ENCODE results near the gene RNF180. TPM values are rescaled to one million over a fixed set of nuclear protein-coding genes. Genes with fewer than 3 reads are reported as not detected.
A peak's percentile ranks its signal among the peaks of the same experiment; 100 is the strongest.

RNF180 gene
- total RNA-seq, 2 donors from 2014 or later: 46.6 to 51.1 TPM

DNA sequence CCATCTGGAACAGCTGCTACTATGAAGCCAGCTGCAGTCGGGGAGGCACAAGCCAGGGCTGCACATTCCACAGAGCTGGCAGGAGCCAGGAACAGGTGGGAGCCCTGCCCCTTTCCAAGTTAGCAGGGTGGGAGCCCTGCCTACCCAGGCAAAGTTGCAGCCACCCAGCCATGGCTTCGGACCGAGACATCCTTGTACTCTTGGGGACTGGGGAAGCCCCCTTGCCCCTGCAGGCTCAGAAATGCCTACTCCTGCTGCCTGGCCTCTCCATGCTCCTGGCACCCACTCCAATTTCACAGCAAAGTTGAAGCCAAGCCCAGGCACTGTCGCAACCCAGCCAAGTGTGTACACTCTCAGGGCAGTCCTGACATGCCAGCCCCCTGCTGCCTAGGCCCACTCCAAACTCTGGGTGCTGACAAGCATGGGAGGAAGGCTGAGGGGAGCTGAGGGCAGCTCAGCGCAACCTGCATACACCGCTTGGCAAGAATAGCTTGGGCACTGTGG is 165.1 kb downstream of the RNF180 start:
- Histone ChIP-seq H3K27ac (peak overlapping the region in 1 of 2 donors; percentile 46), H3K4me3 (no peak overlapping the region), H3K9me3 (peaks cover 4% of the 10 kb centered on the region), H3K4me1 (ENCODE audit: control insufficient read depth in 1 of 2, low read depth in 2 of 2) (peaks cover 0 to 22% of the 10 kb centered on the region in 2 donors), H3K36me3 (no peaks in the 10 kb centered on the region), H3K27me3 (replicated peaks; ENCODE audit: insufficient read depth) (no peaks in the 10 kb centered on the region)
- ATAC-seq (ENCODE audit: insufficient number of reproducible peaks, low FRiP score, low read depth) (no peak), DNase-seq (ENCODE audit: low spot score) (no peak)
- TF ChIP-seq CTCF (IDR thresholded peaks at IDR 0.05): no peak

DNA sequence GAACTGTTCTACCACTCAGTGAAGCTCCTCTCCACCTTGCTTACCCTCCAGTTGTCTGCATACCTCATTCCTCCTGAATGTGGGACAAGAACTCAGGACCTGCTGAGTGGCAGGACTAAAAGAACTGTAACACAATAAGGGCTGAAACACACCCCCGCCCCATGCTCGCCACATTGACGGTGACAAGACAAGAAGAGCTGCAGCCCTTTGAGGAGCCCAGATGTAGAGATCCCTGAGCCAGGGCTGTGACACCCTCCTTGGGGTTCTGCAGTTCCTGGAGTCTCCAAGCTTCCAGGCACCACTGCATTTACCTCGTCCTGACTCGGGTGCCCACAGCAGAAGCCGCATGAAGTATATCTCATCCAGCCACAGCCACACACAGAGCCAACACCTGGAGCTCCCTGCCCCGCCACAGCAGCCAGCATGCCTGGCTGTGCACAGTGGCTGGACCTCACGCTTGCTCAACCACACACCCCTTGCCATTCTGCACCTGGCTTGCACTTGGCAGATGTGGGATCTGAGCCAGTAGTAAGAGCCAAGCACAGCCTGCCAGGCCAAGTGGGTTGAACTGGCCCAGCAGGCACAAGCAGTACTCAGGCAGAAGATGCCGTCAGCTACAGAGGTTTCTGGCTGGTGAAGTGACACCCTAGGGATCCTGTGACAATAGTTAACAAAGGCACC is 166.1 kb downstream of the RNF180 start:
- Histone ChIP-seq H3K27me3 (replicated peaks; ENCODE audit: insufficient read depth) (no peaks in the 10 kb centered on the region), H3K4me1 (ENCODE audit: control insufficient read depth in 1 of 2, low read depth in 2 of 2) (peaks cover 0 to 22% of the 10 kb centered on the region in 2 donors), H3K9me3 (no peaks in the 10 kb centered on the region), H3K4me3 (no peak overlapping the region), H3K27ac (peak overlapping the region in 1 of 2 donors; percentile 46), H3K36me3 (no peaks in the 10 kb centered on the region)
- ATAC-seq (ENCODE audit: insufficient number of reproducible peaks, low FRiP score, low read depth) (no peak), DNase-seq (ENCODE audit: low spot score) (peak; percentile 9)
- no peak for TF ChIP-seq CTCF (IDR thresholded peaks at IDR 0.05)

DNA sequence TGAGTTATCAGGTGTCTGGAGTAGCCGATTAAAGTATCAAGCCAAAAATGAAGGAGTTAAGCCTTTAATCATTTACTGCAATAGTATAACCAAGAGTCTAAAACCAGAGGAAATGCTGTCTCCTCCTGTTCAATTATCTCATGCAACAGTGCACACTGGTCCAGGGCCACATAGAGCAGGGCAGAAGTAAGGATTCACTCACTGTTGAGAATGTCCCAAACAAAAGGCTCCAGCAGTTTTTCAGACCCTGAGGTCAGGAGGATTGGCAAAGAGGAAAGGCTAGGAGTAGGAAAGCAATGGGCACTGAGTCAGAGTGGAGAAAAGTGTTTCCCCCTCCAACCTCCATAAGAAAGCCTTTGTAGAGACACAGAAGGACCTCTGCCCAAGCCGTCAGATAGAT is 168.2 kb downstream of the RNF180 start:
- ATAC-seq (ENCODE audit: insufficient number of reproducible peaks, low FRiP score, low read depth): no peak
- Histone ChIP-seq H3K27ac (no peak overlapping the region), H3K9me3 (no peaks in the 10 kb centered on the region), H3K36me3 (no peaks in the 10 kb centered on the region), H3K4me1 (ENCODE audit: control insufficient read depth in 1 of 2, low read depth in 2 of 2) (peaks cover 0 to 22% of the 10 kb centered on the region in 2 donors), H3K4me3 (no peak overlapping the region), H3K27me3 (replicated peaks; ENCODE audit: insufficient read depth) (no peaks in the 10 kb centered on the region)
- no peak for TF ChIP-seq CTCF (IDR thresholded peaks at IDR 0.05)
- no peak for DNase-seq (ENCODE audit: low spot score)

DNA sequence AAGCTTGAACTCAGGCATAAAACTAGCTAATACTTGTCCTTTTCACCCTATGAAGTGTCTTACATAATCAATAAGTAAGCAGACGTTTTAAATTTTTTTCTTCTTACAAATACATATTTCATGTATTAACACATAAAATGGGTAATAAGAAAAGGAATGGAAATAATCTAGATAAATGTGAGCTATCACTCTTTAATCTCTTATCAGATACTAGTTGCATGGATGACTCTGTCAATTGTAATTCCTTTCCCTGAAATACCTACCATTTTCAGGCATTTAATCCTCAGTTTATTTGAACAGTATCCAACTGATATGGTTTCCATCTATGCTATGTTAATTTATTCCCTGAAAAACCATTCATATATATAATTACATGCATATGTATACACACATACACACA is 174.1 kb downstream of the RNF180 start:
- Histone ChIP-seq H3K27ac (no peak overlapping the region), H3K4me3 (no peak overlapping the region), H3K9me3 (peaks cover 11% of the 10 kb centered on the region), H3K36me3 (no peaks in the 10 kb centered on the region), H3K27me3 (replicated peaks; ENCODE audit: insufficient read depth) (no peaks in the 10 kb centered on the region), H3K4me1 (ENCODE audit: control insufficient read depth in 1 of 2, low read depth in 2 of 2) (peaks cover 0 to 16% of the 10 kb centered on the region in 2 donors)
- no peak for ATAC-seq (ENCODE audit: insufficient number of reproducible peaks, low FRiP score, low read depth)
- no peak for TF ChIP-seq CTCF (IDR thresholded peaks at IDR 0.05)
- DNase-seq (ENCODE audit: low spot score): no peak

- H3K9me3 ChIP-seq: peaks cover 11% of the 10 kb centered on the region
- DNase-seq (ENCODE audit: low spot score): no peak
- H3K27ac ChIP-seq: no peak overlapping the region
- no peak overlapping the region for H3K4me3 ChIP-seq
- H3K36me3 ChIP-seq: no peaks in the 10 kb centered on the region
- peaks cover 0 to 16% of the 10 kb centered on the region in 2 donors for H3K4me1 ChIP-seq (ENCODE audit: control insufficient read depth in 1 of 2, low read depth in 2 of 2)
- ATAC-seq (ENCODE audit: insufficient number of reproducible peaks, low FRiP score, low read depth): no peak
- no peaks in the 10 kb centered on the region for H3K27me3 ChIP-seq (replicated peaks; ENCODE audit: insufficient read depth)
- TF ChIP-seq CTCF (IDR thresholded peaks at IDR 0.05): no peak
Measured at GRCh38 chr5:64340293-64340692, 174.7 kb downstream of the RNF180 start.

All from thoracic aorta (tissue), 2 donors.